Hypothalamus (tissue), 51 donors: Measurements from ENCODE around the gene OR5I1.
A peak's percentile ranks its signal among the peaks of the same experiment; 100 is the strongest.
"Not testable (repeated sequence)": the region's sequence is repeated elsewhere in the genome, so short reads cannot be mapped to it uniquely, and the experiment has no call there.

Source experiments
- DNase-seq, 51 donors: peaks; one replicate each; lab custom pipeline; 2025; lab: John Stamatoyannopoulos, UW

OR5I1 gene

DNA sequence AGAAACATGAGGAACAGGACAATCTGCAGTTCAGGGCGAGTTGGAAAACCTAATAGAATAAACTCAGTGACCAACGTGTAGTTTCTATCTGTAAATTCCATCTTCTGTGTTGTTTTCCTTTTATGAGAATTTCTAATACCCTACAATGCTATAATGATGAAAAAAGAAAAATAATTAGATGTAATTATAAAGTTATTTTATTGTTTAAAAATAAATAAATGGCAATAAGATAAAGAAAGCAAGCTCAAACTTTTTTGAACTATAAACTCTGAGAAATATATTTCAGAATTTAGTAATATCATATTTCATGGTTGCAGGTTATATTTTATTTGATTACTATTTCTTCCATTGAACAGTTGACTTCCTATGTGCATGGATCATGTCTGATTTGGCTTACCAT, at the start of gene OR5I1:
OR5I1 (minus strand) TSS at position 101 of the 400 bp plus-strand sequence; CDS start at position 101, 0 bp downstream.
- no peak for DNase-seq

GRCh38 chr11:55970935-55971334, 34.7 kb upstream of the OR5I1 start:
- no peak for DNase-seq

DNA sequence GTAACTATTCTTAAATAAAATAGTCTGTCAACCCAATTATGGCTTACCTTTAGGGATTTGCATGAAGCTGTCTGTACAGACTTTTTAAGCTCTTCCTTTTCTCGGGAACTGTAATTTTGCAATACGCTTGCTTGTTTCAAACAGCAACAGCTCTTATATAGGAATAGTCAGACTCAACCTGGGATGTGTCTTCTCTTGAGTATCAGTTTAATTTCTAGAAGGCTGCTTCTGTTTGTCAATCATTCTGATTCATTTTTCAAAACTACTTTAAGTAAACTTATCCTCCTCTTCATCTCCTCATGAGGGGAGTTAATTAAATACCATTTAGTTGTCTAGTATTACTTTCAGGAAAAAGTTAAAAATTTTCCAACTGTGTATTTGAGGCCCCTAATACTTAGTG, 33.6 kb upstream of the OR5I1 start, which contains the start of gene OR10AG1:
OR10AG1 (minus strand) TSS at position 101 of the 400 bp plus-strand sequence; CDS start at position 63, 38 bp downstream.
- DNase-seq = no peak

DNA sequence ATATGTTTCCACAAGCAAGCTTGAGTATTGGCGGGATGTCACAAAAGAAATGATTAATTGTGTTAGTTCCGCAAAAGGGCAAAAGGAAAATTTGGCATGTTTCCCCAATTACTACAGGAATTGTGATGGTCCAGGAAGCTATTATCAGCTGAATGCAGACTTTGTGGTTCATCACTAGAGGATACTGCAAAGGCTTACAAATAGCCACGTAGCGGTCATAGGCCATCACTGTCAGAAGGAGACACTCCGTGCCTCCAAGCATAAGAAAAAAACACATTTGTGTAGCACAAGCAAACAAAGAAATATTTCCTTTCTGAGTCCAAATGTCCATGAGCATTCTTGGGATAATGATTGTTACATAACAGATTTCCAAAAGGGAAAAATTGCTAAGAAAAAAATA, 31.7 kb upstream of the OR5I1 start:
- no peak for DNase-seq

DNA sequence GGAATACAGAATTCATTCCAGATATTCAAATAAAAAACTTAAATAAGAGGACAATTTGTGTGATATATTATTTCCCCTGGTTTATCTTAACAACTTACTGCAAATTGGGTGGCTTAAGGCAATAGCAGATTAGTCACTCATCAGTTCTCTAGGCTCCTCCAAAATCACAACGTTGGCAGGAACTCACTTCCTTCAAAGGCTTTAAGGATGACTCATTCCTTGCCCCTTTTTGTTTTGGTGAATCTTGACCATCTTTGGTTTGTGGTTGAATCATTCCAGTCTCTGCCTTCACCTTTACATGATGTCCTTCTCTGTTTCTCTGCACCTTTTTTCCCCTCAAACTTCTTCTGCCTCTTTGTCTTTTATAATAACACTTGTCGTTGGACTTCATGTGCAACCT, 30.2 kb upstream of the OR5I1 start:
- no peak for DNase-seq

DNA sequence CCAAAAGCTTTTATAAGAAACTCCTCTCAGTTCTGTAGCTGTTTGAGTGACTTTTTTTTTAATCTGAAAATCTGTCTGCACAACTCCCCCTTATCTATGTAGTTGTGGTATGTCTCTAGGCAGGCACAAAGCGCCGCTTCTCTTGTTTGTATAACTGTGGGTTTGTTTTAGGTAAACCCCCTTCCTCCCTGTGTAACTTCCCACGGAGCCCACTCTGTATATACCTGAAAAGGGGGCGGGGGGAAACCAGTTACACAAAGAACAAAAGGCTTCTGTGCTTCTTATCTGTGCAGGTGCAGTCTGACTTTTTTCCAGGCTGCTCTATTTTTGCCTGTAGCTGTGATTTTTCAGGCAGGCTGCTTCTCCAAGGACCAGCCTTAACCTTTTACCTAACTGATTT, 20.3 kb upstream of the OR5I1 start:
- DNase-seq = no peak

DNA sequence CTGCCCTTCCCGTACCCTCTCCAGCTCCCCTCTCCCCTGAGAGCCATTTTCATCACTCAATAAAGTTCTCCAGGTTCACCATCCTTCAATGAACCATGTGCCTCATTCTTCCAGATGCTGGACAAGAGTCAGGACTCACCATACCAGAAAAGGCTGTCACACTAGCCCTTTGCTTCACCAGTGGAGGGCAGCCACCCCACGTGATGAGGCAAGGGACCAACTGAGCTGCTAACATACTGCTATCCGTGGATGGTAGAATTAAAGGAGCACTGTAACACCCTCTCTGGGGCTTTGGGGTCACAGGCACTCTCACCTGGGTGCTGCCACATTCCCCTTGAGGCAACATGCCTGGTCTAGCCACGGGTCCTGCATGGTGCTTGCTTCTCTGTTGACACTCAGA, 13.1 kb upstream of the OR5I1 start:
- DNase-seq = no peak

DNA sequence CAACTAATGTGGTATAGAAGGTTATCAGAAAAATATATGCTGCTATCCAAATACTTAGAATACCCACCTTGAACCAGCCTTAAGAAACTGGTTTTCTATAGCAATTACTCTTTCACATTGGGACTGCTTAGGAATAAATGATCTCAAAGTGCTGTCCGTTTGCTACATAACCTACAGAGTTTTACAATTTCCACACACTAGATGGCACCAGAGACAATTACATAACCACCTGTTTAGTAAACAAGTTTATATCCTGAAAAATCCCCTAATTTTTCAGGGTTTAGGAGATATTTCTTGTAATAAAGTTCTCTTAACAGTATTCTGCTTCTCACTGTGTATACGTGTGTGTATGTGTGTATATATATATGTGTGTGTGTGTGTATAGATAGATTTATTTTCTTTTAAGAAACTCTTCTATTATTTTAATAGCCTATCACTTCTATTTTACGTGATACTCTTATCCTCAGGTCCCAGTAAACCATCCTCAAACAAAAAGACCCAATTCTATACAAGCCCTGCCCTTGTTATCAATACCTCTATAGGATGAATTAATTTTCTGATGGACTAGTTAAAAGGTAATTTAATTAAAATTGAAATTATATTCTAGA, 6.7 kb upstream of the OR5I1 start:
- DNase-seq = peak in 2 of 51 donors; percentile 2 to 27

DNA sequence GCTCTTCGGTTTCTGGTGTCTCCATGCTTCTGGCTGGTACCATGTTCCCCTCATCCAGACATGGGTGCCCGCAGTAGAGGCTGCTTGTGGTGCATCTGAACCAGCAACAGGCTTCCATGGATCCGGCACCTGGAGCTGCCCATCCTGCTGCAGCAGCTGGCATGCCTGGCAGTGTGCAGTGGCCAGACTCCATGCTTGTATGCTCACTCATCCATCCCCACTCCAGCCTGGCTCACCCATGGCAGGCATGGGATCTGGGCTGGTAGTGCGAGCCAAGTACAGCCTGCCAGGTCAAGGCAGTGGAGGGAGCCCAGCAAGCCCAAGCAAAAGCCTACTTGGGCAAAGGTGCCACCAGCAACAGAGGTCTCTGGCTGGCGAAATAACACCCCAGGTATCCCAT, 15.7 kb downstream of the OR5I1 start:
- DNase-seq = no peak

DNA sequence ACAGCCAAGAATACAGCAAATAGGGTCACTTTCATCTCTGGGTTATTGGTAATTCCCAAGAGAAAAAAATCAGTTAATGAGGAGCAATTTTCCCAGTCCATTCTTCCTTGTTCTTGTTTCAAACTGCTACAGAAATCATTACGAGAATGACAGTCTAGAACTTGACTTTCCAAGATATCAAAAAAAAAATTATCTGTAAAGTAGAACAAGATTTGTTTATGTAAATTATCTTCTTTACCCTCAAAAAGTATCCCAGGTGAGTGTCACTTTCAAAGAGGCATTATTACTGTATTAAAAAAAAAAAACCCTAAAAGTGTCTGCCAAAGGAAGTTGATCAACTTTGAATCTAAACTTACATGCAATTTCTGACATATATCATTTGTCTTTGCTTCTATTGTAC, 21.7 kb downstream of the OR5I1 start, which contains the start of gene OR5W2:
OR5W2 (minus strand) TSS at position 101 of the 400 bp plus-strand sequence; CDS start at position 101, 0 bp downstream.
- no peak for DNase-seq

- DNase-seq = no peak
These were observed 33.9 kb downstream of the OR5I1 start for GRCh38 chr11:55902308-55902707.

DNA sequence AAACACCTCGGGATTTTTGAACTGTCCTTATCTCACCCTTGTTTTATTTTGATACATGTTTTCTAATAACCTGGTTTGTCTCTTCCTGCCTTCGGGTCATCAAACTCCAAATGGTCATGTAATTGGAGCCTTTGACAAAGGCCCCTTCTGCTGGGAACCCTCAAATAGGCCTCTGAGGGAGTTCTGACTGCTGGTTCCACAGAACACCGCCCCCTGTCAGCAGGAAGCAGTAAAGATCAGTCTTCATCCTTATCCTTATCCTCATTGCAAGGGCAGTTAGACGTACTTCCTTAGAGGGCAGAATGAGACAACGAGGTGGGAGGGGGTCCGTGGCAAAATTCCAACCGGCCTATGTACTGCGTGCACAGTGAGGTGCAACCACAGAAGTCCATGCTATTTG, 41.0 kb downstream of the OR5I1 start:
- no peak for DNase-seq

DNA sequence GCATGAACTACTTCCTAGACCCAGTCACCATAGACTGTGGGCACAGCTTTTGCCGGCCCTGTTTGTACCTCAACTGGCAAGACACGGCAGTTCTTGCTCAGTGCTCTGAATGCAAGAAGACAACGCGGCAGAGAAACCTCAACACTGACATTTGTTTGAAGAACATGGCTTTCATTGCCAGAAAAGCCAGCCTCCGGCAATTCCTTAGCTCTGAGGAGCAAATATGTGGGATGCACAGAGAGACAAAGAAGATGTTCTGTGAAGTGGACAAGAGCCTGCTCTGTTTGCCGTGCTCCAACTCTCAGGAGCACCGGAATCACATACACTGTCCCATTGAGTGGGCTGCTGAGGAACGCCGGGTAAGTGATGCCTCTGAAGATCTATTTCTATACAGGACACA, 50.7 kb downstream of the OR5I1 start:
- not testable (repeated sequence) for DNase-seq
